ENCODE data around the gene RASSF7.

Gene RASSF7

GRCh38 chr11:607971-608659 lies 47.3 kb downstream of the RASSF7 start:
- DNase-seq (ENCODE audit: extremely low read depth in 1 of 2, low read depth in 1 of 2) = no peak

- DNase-seq (ENCODE audit: extremely low read depth in 1 of 2, low read depth in 1 of 2) = no peak
Measured at GRCh38 chr11:608791-609251, 48.1 kb downstream of the RASSF7 start.

GRCh38 chr11:609341-609811 lies 48.6 kb downstream of the RASSF7 start:
- no peak for DNase-seq (ENCODE audit: extremely low read depth in 1 of 2, low read depth in 1 of 2)

- DNase-seq (ENCODE audit: extremely low read depth in 1 of 2, low read depth in 1 of 2) = no peak
Measured at GRCh38 chr11:610146-610801, 49.5 kb downstream of the RASSF7 start.

GRCh38 chr11:611001-611996 lies 50.5 kb downstream of the RASSF7 start:
- no peak for DNase-seq (ENCODE audit: extremely low read depth in 1 of 2, low read depth in 1 of 2)

GRCh38 chr11:612201-612960 lies 51.6 kb downstream of the RASSF7 start:
- no peak for DNase-seq (ENCODE audit: extremely low read depth in 1 of 2, low read depth in 1 of 2)

- DNase-seq (ENCODE audit: extremely low read depth in 1 of 2, low read depth in 1 of 2) = no peak
Measured at GRCh38 chr11:612961-613300, 52.2 kb downstream of the RASSF7 start.

GRCh38 chr11:613369-613968 lies 52.7 kb downstream of the RASSF7 start:
- DNase-seq (ENCODE audit: extremely low read depth in 1 of 2, low read depth in 1 of 2) = peak; percentile 60 to 66
